ENCODE data around the gene MAP2K4. TPM values are rescaled to one million over a fixed set of nuclear protein-coding genes. Genes with fewer than 3 reads are reported as not detected.

Gene MAP2K4
- total RNA-seq, 1 donor from 2014 or later = 36.5 TPM

DNA sequence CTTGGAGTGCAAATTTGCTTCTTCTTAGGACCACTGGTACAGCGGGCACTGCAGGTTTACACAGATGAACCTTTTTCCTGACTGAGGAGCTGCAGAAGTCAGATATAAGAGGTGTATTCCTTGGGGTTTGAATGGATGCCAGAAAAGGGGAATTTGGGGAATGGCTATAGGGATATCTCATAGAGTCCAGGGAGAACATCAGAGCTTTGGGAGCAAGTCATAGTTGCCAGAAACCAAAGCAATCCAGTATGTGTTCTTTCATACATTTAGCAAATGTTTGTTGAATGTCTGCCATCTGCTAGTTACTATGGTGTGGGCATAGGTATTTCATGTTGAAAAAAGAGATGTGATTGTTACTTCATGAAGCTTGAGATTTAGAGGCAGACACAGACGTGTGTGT, 46.8 kb downstream of the MAP2K4 start:
- Mint-ChIP-seq H3K27ac (ENCODE audit: unreplicated experiment) (no peak overlapping the region), H3K36me3 (ENCODE audit: low read depth, unreplicated experiment) (peaks cover 8% of the 10 kb centered on the region), H3K4me1 (ENCODE audit: unreplicated experiment) (no peaks in the 10 kb centered on the region), H3K4me3 (ENCODE audit: unreplicated experiment) (no peak overlapping the region), H3K9me3 (ENCODE audit: unreplicated experiment) (no peaks in the 10 kb centered on the region), H3K27me3 (ENCODE audit: unreplicated experiment) (no peaks in the 10 kb centered on the region)
- TF ChIP-seq, protein P1, sequence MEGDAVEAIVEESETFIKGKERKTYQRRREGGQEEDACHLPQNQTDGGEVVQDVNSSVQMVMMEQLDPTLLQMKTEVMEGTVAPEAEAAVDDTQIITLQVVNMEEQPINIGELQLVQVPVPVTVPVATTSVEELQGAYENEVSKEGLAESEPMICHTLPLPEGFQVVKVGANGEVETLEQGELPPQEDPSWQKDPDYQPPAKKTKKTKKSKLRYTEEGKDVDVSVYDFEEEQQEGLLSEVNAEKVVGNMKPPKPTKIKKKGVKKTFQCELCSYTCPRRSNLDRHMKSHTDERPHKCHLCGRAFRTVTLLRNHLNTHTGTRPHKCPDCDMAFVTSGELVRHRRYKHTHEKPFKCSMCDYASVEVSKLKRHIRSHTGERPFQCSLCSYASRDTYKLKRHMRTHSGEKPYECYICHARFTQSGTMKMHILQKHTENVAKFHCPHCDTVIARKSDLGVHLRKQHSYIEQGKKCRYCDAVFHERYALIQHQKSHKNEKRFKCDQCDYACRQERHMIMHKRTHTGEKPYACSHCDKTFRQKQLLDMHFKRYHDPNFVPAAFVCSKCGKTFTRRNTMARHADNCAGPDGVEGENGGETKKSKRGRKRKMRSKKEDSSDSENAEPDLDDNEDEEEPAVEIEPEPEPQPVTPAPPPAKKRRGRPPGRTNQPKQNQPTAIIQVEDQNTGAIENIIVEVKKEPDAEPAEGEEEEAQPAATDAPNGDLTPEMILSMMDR (IDR thresholded peaks at IDR 0.05; ENCODE audit: unreplicated experiment) = no peak
- DNase-seq (ENCODE audit: low spot score) = no peak

DNA sequence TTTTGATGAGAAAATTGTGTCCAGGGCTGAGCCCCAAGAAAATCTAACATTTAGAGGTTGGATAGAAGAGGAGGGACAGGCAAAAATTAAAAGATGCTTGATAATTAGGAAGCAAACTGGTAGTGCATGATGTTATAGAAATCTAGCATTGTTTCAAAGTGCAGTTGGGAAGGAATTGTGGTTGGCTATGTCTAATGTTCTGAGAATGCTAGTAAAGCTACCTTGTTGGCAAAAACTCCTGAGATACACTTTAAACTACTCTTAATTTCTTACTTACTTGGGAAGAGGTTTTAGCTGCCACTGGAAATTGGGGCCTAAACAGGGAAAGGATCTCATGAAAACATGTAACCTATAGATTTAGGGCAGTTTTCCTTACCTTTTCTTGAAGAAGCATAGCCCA, 48.3 kb downstream of the MAP2K4 start:
- Mint-ChIP-seq H3K27ac (ENCODE audit: unreplicated experiment) (no peak overlapping the region), H3K4me1 (ENCODE audit: unreplicated experiment) (no peaks in the 10 kb centered on the region), H3K36me3 (ENCODE audit: low read depth, unreplicated experiment) (peaks cover 8% of the 10 kb centered on the region), H3K27me3 (ENCODE audit: unreplicated experiment) (no peaks in the 10 kb centered on the region), H3K4me3 (ENCODE audit: unreplicated experiment) (no peak overlapping the region), H3K9me3 (ENCODE audit: unreplicated experiment) (no peaks in the 10 kb centered on the region)
- no peak for DNase-seq (ENCODE audit: low spot score)
- TF ChIP-seq, protein P1 (IDR thresholded peaks at IDR 0.05; ENCODE audit: unreplicated experiment) = no peak

DNA sequence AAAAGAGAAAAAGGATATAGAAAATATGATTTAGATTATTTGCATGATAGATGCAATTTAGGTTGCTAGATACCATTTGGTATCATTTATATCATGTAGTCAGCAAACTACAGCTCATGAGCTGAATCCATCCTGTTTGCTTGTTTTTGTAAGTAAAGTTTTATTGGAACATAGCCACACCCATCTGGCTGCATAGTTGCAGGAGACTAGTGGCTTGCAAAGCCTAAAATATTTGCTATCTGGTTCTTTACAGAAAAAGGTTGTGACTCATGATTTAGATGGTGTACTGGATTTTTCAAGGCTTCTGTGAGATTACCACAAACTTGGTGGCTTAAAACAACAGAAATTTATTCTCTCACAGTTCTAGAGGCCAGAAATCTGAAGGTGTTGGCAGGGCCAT, 49.9 kb downstream of the MAP2K4 start:
- H3K36me3 Mint-ChIP-seq (ENCODE audit: low read depth, unreplicated experiment) = peaks cover 9% of the 10 kb centered on the region
- no peaks in the 10 kb centered on the region for H3K27me3 Mint-ChIP-seq (ENCODE audit: unreplicated experiment)
- H3K4me3 Mint-ChIP-seq (ENCODE audit: unreplicated experiment) = no peak overlapping the region
- H3K4me1 Mint-ChIP-seq (ENCODE audit: unreplicated experiment) = no peaks in the 10 kb centered on the region
- H3K27ac Mint-ChIP-seq (ENCODE audit: unreplicated experiment) = no peak overlapping the region
- H3K9me3 Mint-ChIP-seq (ENCODE audit: unreplicated experiment) = no peaks in the 10 kb centered on the region
- TF ChIP-seq, protein P1 (IDR thresholded peaks at IDR 0.05; ENCODE audit: unreplicated experiment) = no peak
- no peak for DNase-seq (ENCODE audit: low spot score)

DNA sequence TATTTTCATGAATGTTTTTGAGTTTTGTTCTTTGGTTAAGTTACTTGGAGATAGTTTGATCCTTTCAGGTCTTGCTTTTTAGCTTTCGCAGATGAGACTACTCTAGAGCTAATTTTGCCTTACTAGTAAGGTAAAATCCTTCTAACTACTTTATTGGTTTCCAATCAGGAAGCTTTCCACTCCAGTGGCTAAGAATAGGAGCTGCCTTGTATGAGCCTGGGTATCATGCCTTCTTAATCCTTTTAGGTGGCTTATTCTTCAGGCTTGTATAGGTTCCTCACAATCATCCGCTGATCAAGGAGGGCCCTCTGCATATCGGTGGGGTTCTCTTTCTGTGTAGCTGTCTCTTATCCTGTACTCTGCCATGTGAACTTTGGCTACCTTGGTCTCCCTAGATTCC, 53.7 kb downstream of the MAP2K4 start:
- Mint-ChIP-seq H3K9me3 (ENCODE audit: unreplicated experiment) (no peaks in the 10 kb centered on the region), H3K4me1 (ENCODE audit: unreplicated experiment) (no peaks in the 10 kb centered on the region), H3K27me3 (ENCODE audit: unreplicated experiment) (no peaks in the 10 kb centered on the region), H3K4me3 (ENCODE audit: unreplicated experiment) (no peak overlapping the region), H3K36me3 (ENCODE audit: low read depth, unreplicated experiment) (peaks cover 19% of the 10 kb centered on the region), H3K27ac (ENCODE audit: unreplicated experiment) (no peak overlapping the region)
- TF ChIP-seq, protein P1 (IDR thresholded peaks at IDR 0.05; ENCODE audit: unreplicated experiment) = no peak
- DNase-seq (ENCODE audit: low spot score) = no peak

DNA sequence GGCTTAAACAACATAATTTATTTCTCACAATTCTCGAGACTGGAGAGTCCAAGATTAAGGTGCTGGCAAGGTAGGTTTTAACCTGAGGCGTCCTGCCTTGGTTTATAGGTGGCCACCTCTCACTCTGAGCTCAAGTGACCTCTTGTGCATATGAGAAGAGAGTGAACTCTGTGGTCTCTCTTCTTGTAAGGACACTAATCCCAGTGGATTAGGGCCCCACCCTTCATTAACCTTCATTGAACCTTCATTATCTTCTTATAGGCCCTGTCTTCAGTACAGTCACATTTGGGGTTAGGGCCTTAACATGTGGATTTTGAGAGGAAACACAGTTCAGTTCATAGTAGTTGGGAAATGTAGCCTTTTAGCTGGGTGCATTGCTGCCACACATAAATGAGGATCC, 57.1 kb downstream of the MAP2K4 start:
- peaks cover 19% of the 10 kb centered on the region for H3K36me3 Mint-ChIP-seq (ENCODE audit: low read depth, unreplicated experiment)

More for the DNA sequence above, 57.1 kb downstream of the MAP2K4 start:
- Mint-ChIP-seq H3K4me1 (ENCODE audit: unreplicated experiment) (no peaks in the 10 kb centered on the region), H3K27ac (ENCODE audit: unreplicated experiment) (no peak overlapping the region), H3K9me3 (ENCODE audit: unreplicated experiment) (no peaks in the 10 kb centered on the region), H3K4me3 (ENCODE audit: unreplicated experiment) (no peak overlapping the region), H3K27me3 (ENCODE audit: unreplicated experiment) (no peaks in the 10 kb centered on the region)
- no peak for DNase-seq (ENCODE audit: low spot score)
- TF ChIP-seq, protein P1 (IDR thresholded peaks at IDR 0.05; ENCODE audit: unreplicated experiment) = no peak

Data from endothelial cell (in vitro differentiated cells).